ENCODE data around the gene GPC5. TPM values are rescaled to one million over a fixed set of nuclear protein-coding genes. Genes with fewer than 3 reads are reported as not detected.
A peak's percentile ranks its signal among the peaks of the same experiment; 100 is the strongest.

Gene GPC5
- total RNA-seq, 1 experiment from 2014 or later: not detected

DNA sequence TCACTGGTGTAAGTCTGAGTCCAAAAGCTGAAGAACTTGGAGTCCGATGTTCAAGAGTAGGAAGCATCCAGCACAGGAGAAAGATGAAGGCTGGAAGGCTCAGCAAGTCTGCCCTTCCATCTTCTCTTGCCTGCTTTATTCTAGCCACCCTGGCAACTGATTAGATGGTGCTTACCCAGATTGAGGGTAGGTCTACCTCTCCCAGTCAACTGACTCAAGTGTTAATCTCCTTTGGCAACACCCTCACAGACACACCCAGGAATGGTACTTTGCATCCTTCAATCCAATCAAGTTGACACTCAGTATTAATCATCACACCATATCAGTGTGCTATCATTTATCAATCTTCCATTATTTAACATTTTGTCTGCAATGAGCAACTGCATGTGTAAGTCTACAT lies 223.5 kb downstream of the GPC5 start:
- H3K27me3 ChIP-seq (replicated peaks): no peaks in the 10 kb centered on the region
- DNase-seq (ENCODE audit: low read depth in 1 of 2, low spot score in 2 of 2): no peak
- no peaks in the 10 kb centered on the region for H3K4me1 ChIP-seq (replicated peaks)
- no peaks in the 10 kb centered on the region for H3K9me3 ChIP-seq (replicated peaks)
- no peak overlapping the region for H3K4me3 ChIP-seq
- H3K36me3 ChIP-seq: no peaks in the 10 kb centered on the region
- H3K27ac ChIP-seq: no peak overlapping the region

DNA sequence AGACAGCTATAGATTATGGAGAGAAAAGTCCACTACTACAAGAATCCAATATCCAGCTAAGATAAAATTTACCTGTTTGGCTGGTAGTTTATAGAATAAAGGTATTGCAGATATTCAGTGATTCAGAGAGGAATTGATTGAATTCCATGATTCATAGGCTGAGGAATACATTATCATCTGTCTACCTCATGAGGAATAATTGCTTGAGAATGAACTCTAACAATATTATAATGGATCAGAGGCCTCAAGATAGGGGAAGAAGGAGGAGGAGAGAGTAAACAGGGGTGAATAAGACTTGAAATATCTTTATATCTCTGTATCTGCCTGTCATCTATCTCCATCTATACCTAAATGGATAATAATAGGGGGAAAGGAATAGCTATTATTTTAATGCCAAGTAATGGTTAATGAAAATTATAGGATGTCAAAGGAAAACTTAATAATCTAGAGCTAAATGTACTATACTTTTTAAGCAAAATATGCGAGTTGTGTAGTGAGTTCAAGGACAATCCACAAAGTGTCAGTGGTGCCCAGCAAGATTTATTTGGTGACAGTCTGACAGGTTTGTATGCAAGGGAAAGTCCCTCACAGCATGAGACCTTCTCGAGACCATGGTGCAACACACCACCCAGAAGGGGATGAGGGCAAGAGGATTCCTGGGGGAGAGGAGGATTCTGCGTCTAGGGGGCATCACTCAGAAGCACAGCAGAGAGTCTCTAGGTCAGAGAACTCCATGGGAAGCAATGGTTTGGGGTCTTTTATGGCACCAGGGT lies 224.5 kb downstream of the GPC5 start:
- Histone ChIP-seq H3K4me3 (no peak overlapping the region), H3K4me1 (replicated peaks) (no peaks in the 10 kb centered on the region), H3K36me3 (no peaks in the 10 kb centered on the region), H3K27me3 (replicated peaks) (no peaks in the 10 kb centered on the region), H3K27ac (no peak overlapping the region), H3K9me3 (replicated peaks) (no peaks in the 10 kb centered on the region)
- no peak for DNase-seq (ENCODE audit: low read depth in 1 of 2, low spot score in 2 of 2)

DNA sequence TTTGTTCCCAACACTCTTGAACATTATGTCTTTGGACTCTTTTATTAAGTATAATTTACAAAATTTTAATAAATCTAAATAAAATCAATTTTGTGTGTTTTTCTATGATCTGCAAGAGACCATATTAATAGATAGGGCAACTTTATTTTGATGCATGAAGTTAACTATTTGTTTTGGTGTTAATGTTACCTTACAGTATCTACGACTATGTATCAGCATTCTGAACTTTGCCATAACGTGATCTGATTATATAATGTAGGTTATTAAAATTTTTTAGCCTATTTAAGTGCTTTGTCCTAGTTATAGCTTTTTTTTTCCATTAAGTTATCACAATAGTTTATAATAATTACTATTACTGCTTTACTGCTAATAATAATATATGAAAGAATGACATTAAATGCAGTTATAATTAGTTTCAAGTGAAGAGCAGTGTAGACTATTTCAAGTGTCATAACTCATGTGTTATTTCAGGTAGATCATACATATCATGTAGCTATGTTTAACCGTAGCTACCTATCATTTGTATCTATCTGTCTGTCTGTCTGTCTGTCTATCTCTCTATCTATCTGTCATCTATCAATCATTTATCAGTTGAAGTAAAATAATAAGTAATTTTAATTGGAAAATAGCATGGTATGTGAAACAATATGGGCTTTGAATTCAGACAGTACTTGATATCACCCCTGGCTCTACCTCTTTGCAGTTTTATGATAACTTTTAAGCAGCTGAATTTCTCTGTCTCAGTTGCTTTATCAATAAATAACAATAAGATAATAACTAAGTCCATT lies 229.7 kb downstream of the GPC5 start:
- Histone ChIP-seq H3K27me3 (replicated peaks) (no peaks in the 10 kb centered on the region), H3K4me1 (replicated peaks) (no peaks in the 10 kb centered on the region), H3K9me3 (replicated peaks) (no peaks in the 10 kb centered on the region), H3K36me3 (no peaks in the 10 kb centered on the region), H3K27ac (no peak overlapping the region), H3K4me3 (no peak overlapping the region)
- no peak for DNase-seq (ENCODE audit: low read depth in 1 of 2, low spot score in 2 of 2)

DNA sequence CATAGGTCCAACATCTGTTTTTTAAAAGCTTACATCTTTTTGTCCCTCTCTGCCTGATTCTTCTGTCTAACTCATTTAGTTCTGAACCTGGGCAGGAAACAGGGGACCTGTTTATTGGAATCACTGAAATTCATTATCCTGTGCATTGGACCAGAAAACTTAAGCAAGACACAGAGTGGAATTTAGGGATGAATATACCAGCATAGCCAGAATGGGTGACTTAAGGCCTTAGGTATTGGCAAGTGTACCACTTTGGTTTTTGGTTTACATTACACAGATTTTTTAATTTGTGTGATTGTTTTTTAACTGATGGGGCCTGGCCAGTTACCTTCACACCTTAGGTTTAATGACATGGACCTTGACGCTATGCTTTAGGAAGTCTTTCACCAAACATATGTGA lies 232.5 kb downstream of the GPC5 start:
- H3K27me3 ChIP-seq (replicated peaks): no peaks in the 10 kb centered on the region
- H3K4me1 ChIP-seq (replicated peaks): no peaks in the 10 kb centered on the region
- H3K36me3 ChIP-seq: no peaks in the 10 kb centered on the region
- H3K4me3 ChIP-seq: no peak overlapping the region
- no peak for DNase-seq (ENCODE audit: low read depth in 1 of 2, low spot score in 2 of 2)
- no peaks in the 10 kb centered on the region for H3K9me3 ChIP-seq (replicated peaks)
- H3K27ac ChIP-seq: no peak overlapping the region

DNA sequence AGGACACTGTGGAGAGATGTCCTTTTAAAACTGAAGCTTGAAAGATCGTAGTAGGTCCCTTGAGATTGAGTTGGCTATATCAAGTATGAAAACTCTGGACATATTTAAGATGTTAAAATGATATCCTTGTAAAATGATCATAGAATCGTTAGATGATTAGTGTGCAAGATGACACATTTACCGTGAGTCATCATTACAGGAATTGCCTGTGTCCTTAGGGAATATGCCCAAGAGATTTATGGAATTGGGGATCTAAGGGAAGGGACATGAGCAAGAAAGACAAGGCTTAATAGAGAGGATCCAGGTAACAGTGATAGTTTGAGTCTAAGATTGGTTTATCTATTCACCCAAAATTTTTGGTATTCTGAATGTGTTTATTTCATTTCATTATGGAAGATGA lies 233.7 kb downstream of the GPC5 start:
- no peaks in the 10 kb centered on the region for H3K4me1 ChIP-seq (replicated peaks)
- no peak overlapping the region for H3K4me3 ChIP-seq
- H3K9me3 ChIP-seq (replicated peaks): no peaks in the 10 kb centered on the region
- H3K36me3 ChIP-seq: no peaks in the 10 kb centered on the region
- H3K27me3 ChIP-seq (replicated peaks): no peaks in the 10 kb centered on the region
- no peak overlapping the region for H3K27ac ChIP-seq
- no peak for DNase-seq (ENCODE audit: low read depth in 1 of 2, low spot score in 2 of 2)

DNA sequence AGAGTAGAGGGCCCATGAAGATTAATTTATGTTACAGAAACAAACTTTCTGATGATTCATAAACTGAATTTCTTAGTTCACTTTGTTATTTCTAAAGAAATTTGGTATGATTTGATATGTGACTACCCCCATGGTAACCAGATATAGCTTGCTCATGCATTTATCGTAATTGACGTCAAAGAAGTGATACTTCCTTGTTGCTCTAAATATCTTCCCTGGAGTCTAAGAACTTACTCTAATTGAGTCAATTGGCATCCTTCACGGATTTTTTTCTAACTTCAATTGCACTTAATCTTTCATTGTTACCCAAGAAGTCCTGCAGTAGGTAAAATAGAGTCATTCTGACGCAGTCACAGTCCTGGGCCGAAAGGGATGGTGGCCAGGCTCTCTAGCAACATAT lies 240.9 kb downstream of the GPC5 start:
- Histone ChIP-seq H3K4me3 (no peak overlapping the region), H3K4me1 (replicated peaks) (no peaks in the 10 kb centered on the region), H3K27ac (no peak overlapping the region), H3K9me3 (replicated peaks) (no peaks in the 10 kb centered on the region), H3K27me3 (replicated peaks) (no peaks in the 10 kb centered on the region), H3K36me3 (no peaks in the 10 kb centered on the region)
- no peak for DNase-seq (ENCODE audit: low read depth in 1 of 2, low spot score in 2 of 2)

DNA sequence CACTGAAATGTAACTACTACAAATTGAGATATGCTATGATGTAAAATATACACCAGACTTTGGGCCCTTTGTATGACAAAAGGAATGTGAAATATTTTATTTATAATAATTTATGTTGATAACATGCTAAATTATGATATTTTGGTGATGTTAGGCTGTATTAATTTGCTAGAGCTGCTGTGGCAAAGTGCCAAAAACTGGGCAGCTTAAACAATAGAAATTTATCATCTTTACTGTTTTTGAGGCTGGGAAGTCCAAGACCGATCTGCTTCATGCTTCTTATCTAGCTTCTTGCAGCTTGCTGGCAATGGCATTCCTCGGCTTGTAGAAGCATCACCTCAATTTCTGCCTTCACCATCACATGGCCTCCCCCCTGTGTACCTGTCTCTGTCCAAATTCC lies 245.0 kb downstream of the GPC5 start:
- H3K9me3 ChIP-seq (replicated peaks): no peaks in the 10 kb centered on the region
- no peaks in the 10 kb centered on the region for H3K27me3 ChIP-seq (replicated peaks)
- no peak overlapping the region for H3K4me3 ChIP-seq
- no peaks in the 10 kb centered on the region for H3K36me3 ChIP-seq
- H3K27ac ChIP-seq: no peak overlapping the region
- DNase-seq (ENCODE audit: low read depth in 1 of 2, low spot score in 2 of 2): no peak
- no peaks in the 10 kb centered on the region for H3K4me1 ChIP-seq (replicated peaks)

DNA sequence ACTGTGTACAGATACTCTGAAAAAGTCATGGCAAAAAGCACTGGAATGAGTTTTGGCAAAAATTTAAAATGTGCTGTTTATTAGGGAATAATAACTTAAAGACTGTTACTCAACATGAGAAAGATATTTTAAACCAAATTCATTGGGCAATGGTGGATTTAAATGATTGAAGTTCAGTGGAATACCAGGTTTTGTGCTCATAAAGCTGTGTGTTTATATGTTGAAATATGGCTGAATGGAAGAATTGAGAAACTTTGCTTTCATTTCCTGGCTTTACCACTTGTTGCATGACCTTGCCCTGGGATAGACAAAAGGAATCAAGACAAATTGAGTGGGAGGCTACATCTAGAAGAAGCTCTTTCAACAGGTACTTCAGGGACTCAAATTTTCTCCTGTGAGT lies 246.4 kb downstream of the GPC5 start:
- Histone ChIP-seq H3K27me3 (replicated peaks) (no peaks in the 10 kb centered on the region), H3K27ac (no peak overlapping the region), H3K4me3 (no peak overlapping the region), H3K36me3 (no peaks in the 10 kb centered on the region), H3K4me1 (replicated peaks) (no peaks in the 10 kb centered on the region), H3K9me3 (replicated peaks) (no peaks in the 10 kb centered on the region)
- DNase-seq (ENCODE audit: low read depth in 1 of 2, low spot score in 2 of 2): no peak

DNA sequence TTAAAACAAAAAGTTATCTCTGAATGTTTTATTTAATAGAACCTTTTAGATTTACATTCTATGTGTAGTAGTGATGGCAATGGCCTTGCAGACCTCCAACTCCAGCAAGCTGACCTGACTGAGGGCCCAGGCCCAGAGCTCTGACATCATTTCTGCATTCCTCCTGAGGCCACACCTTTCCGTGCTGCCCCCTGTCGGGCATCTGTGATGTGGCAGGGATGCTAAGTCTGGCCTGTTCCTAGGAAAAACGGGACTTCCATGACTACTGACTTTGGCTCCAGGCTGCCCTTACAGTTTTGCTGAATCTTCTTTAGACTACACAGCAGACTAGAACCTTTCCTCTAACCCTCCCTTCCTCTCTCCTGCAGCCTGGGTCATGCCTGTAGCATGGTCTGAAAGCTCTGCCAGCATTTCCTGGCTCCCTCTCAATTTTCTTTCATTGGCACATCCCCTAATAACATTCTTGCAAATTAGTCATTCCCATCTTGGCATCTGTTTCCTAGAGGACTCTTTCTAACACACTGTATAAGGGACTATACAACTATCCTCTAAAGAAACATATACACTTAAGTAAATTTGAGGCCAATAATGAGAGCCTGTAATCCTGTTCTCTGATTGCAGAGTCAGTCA lies 249.1 kb downstream of the GPC5 start:
- DNase-seq (ENCODE audit: low read depth in 1 of 2, low spot score in 2 of 2): peak; percentile 0 to 36
- Histone ChIP-seq H3K27ac (no peak overlapping the region), H3K4me1 (replicated peaks) (no peaks in the 10 kb centered on the region), H3K36me3 (no peaks in the 10 kb centered on the region), H3K4me3 (no peak overlapping the region), H3K9me3 (replicated peaks) (no peaks in the 10 kb centered on the region), H3K27me3 (replicated peaks) (no peaks in the 10 kb centered on the region)

DNA sequence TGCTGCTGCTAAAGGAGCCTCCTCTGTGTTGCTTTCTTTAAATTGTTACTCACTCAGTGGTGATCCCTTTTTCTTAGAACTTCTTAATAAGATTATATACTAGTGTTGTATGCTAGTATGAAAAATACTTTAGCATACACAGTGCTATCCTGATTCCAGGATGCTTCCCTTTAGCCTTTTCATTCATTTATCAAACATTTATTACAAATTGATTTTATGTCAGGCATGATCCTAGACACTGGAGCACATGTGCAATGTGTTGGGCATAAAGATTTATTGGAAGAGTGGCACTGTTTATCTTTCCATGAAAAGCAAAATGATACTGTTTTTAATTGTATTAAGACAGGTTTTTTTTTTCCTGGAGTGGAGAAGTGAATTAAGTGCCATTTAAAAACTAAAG lies 249.6 kb downstream of the GPC5 start:
- Histone ChIP-seq H3K27me3 (replicated peaks) (no peaks in the 10 kb centered on the region), H3K27ac (no peak overlapping the region), H3K9me3 (replicated peaks) (no peaks in the 10 kb centered on the region), H3K4me3 (no peak overlapping the region), H3K4me1 (replicated peaks) (no peaks in the 10 kb centered on the region), H3K36me3 (no peaks in the 10 kb centered on the region)
- DNase-seq (ENCODE audit: low read depth in 1 of 2, low spot score in 2 of 2): no peak

DNA sequence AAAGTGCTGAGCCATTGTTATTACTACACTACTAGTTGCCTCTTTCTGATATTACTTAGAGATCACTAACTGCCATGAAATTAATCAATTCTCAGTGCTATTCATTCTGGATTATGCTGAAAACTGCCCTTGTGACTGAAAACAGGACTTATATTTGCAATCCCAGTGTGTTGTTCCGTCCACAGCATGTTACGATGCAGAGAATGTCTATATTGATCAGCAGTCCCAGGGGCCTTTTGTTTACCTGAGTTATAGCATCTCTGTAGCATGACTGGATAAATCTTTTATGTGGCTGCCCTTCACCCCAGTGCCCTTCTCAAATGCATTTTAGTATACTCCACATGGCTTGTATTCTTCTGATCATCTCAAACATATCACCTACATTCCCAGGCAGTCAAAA lies 251.0 kb downstream of the GPC5 start:
- no peak for DNase-seq (ENCODE audit: low read depth in 1 of 2, low spot score in 2 of 2)
- no peaks in the 10 kb centered on the region for H3K27me3 ChIP-seq (replicated peaks)
- H3K27ac ChIP-seq: no peak overlapping the region
- no peaks in the 10 kb centered on the region for H3K36me3 ChIP-seq
- H3K4me3 ChIP-seq: no peak overlapping the region
- no peaks in the 10 kb centered on the region for H3K9me3 ChIP-seq (replicated peaks)
- no peaks in the 10 kb centered on the region for H3K4me1 ChIP-seq (replicated peaks)

DNA sequence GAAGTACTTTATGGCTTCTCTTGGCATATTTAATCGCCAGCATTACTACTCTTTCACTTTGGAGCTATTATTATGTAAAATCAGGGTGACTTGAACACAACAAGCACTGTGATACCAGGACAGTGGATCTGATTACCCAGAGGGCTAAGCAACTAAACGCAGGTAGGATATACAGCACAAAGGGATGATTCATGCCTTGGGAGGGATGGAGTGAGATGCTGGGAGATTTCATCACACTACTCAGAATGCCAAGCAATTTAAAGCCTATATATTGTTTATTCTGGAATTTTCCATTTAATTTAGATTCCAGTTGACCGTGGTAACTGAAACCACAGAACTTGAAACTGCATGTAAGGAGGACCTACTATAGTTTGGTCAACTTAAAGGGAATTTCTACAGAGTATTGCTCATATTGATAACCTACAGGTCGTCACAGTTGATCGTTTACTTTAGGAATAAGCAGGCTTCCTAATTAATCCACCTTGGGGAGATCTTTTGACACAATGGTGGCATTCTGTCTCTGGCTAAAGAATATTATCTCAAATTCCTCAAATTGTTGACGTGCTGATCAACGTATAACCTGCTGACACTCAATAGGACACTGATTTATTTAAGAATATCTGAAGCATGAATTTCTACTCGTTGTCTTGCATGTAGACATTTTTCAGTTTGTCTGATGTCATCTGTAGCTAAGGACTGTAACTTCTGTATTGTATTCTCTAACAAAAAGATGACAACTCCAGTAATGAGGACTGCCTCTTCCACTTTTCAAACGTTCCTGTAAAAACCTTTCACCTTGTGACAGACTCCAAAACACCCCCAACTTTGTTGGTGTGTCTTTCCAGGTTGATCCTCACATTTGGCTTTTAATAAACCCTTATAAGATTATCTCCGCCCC lies 254.2 kb downstream of the GPC5 start:
- no peaks in the 10 kb centered on the region for H3K36me3 ChIP-seq
- no peak overlapping the region for H3K27ac ChIP-seq
- no peak for DNase-seq (ENCODE audit: low read depth in 1 of 2, low spot score in 2 of 2)
- H3K9me3 ChIP-seq (replicated peaks): no peaks in the 10 kb centered on the region
- H3K4me3 ChIP-seq: no peak overlapping the region
- no peaks in the 10 kb centered on the region for H3K27me3 ChIP-seq (replicated peaks)
- no peaks in the 10 kb centered on the region for H3K4me1 ChIP-seq (replicated peaks)

DNA sequence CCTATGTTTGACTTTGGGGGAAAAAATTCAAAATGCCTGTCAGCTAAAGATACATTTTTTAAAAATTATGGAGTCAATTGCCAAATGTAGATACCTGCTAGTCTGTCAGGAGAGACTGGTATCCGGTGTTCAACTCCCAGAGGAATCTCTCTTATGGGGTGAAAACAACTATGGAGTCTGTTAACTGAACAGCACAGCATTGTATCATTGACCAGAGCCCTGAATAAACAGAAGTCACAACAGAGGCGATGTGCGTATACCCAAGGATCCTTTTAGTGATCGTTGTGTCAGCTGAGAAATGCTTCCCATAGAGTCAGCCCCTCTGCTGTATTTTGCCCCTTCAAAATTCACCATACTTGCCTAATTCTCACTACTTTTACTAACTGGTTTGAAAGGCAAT lies 257.3 kb downstream of the GPC5 start:
- Histone ChIP-seq H3K36me3 (no peaks in the 10 kb centered on the region), H3K27ac (no peak overlapping the region)

More for the DNA sequence above, 257.3 kb downstream of the GPC5 start:
- Histone ChIP-seq H3K4me1 (replicated peaks) (no peaks in the 10 kb centered on the region), H3K27me3 (replicated peaks) (no peaks in the 10 kb centered on the region), H3K9me3 (replicated peaks) (no peaks in the 10 kb centered on the region), H3K4me3 (no peak overlapping the region)
- DNase-seq (ENCODE audit: low read depth in 1 of 2, low spot score in 2 of 2): no peak

All from SJSA1 (cell line).